T-helper 2 cell treated with Interferon-gamma antibody and Interleukin-4, amounts not matched to agents 5 μg/mL and 100 μg/mL, for 36 hours (primary cell): Measurements from ENCODE around the gene MEOX1.
"Not testable (repeated sequence)": the region's sequence is repeated elsewhere in the genome, so short reads cannot be mapped to it uniquely, and the experiment has no call there.

Source experiments
- DNase-seq: peaks from one replicate; pipeline ENCODE4 v3.0.0; 2021; ENCODE audit warnings: low spot score
- H3K27ac Mint-ChIP-seq: one replicate; pipeline ENCODE4 v1.8.0; 2021; ENCODE audit warnings: mild to moderate bottlenecking, mixed read lengths
- H3K27me3 Mint-ChIP-seq: one replicate; pipeline ENCODE4 v1.8.0; 2021; ENCODE audit warnings: low read depth, mixed read lengths
- H3K36me3 Mint-ChIP-seq: one replicate; pipeline ENCODE4 v1.8.0; 2021; ENCODE audit warnings: low read depth, mixed read lengths
- H3K4me1 Mint-ChIP-seq: one replicate; pipeline ENCODE4 v1.8.0; 2021; ENCODE audit warnings: low read depth, mixed read lengths
- H3K4me3 Mint-ChIP-seq: one replicate; pipeline ENCODE4 v1.8.0; 2022; ENCODE audit warnings: mild to moderate bottlenecking, moderate library complexity, mixed read lengths
- H3K9me3 Mint-ChIP-seq: one replicate; pipeline ENCODE4 v1.8.0; 2021; ENCODE audit warnings: mixed read lengths

MEOX1 gene

GRCh38 chr17:43694081-43694870 lies 32.6 kb upstream of the MEOX1 start:
- peaks cover 8% of the 10 kb centered on the region for H3K4me1 Mint-ChIP-seq
- peaks cover 6% of the 10 kb centered on the region for H3K27me3 Mint-ChIP-seq
- H3K27ac Mint-ChIP-seq, result no peak overlapping the region
- DNase-seq, result peak; percentile 63
- no peaks in the 10 kb centered on the region for H3K36me3 Mint-ChIP-seq
- H3K4me3 Mint-ChIP-seq, result no peak overlapping the region
- no peaks in the 10 kb centered on the region for H3K9me3 Mint-ChIP-seq

GRCh38 chr17:43691317-43691693 lies 29.6 kb upstream of the MEOX1 start:
- Mint-ChIP-seq H3K27ac (no peak overlapping the region), H3K27me3 (no peaks in the 10 kb centered on the region), H3K4me1 (peaks cover 3% of the 10 kb centered on the region), H3K9me3 (no peaks in the 10 kb centered on the region), H3K36me3 (no peaks in the 10 kb centered on the region), H3K4me3 (no peak overlapping the region)
- no peak for DNase-seq

- Mint-ChIP-seq H3K4me1 (peaks cover 3% of the 10 kb centered on the region), H3K4me3 (no peak overlapping the region), H3K36me3 (no peaks in the 10 kb centered on the region), H3K9me3 (no peaks in the 10 kb centered on the region), H3K27me3 (no peaks in the 10 kb centered on the region), H3K27ac (no peak overlapping the region)
- no peak for DNase-seq
These were observed 29.0 kb upstream of the MEOX1 start for GRCh38 chr17:43690624-43691316.

GRCh38 chr17:43689814-43690213 lies 28.1 kb upstream of the MEOX1 start:
- H3K4me1 Mint-ChIP-seq, result peaks cover 3% of the 10 kb centered on the region
- H3K36me3 Mint-ChIP-seq, result no peaks in the 10 kb centered on the region
- H3K27me3 Mint-ChIP-seq, result no peaks in the 10 kb centered on the region
- H3K27ac Mint-ChIP-seq, result no peak overlapping the region
- no peak overlapping the region for H3K4me3 Mint-ChIP-seq
- DNase-seq, result no peak
- H3K9me3 Mint-ChIP-seq, result no peaks in the 10 kb centered on the region

- Mint-ChIP-seq H3K4me3 (no peak overlapping the region), H3K27me3 (no peaks in the 10 kb centered on the region), H3K36me3 (no peaks in the 10 kb centered on the region), H3K4me1 (no peaks in the 10 kb centered on the region), H3K9me3 (no peaks in the 10 kb centered on the region), H3K27ac (no peak overlapping the region)
- no peak for DNase-seq
These were observed 27.4 kb upstream of the MEOX1 start for GRCh38 chr17:43689131-43689530.

- not testable (repeated sequence) for H3K4me3 Mint-ChIP-seq, H3K9me3 Mint-ChIP-seq, H3K27me3 Mint-ChIP-seq, H3K36me3 Mint-ChIP-seq, H3K4me1 Mint-ChIP-seq, DNase-seq, H3K27ac Mint-ChIP-seq
These were observed 25.2 kb upstream of the MEOX1 start for GRCh38 chr17:43686957-43687356.

- H3K36me3 Mint-ChIP-seq, result no peaks in the 10 kb centered on the region
- no peak overlapping the region for H3K4me3 Mint-ChIP-seq
- H3K27me3 Mint-ChIP-seq, result peaks cover 5% of the 10 kb centered on the region
- H3K27ac Mint-ChIP-seq, result no peak overlapping the region
- H3K4me1 Mint-ChIP-seq, result no peaks in the 10 kb centered on the region
- H3K9me3 Mint-ChIP-seq, result no peaks in the 10 kb centered on the region
- no peak for DNase-seq
These were observed 22.4 kb upstream of the MEOX1 start for GRCh38 chr17:43683928-43684653.

- Mint-ChIP-seq H3K27ac (no peak overlapping the region), H3K4me1 (peaks cover 15% of the 10 kb centered on the region), H3K4me3 (no peak overlapping the region), H3K9me3 (no peaks in the 10 kb centered on the region), H3K27me3 (peaks cover 9% of the 10 kb centered on the region), H3K36me3 (no peaks in the 10 kb centered on the region)
- DNase-seq, result no peak
These were observed 18.7 kb upstream of the MEOX1 start for GRCh38 chr17:43680461-43680860.

- H3K27ac Mint-ChIP-seq, result no peak overlapping the region
- H3K27me3 Mint-ChIP-seq, result peaks cover 9% of the 10 kb centered on the region
- H3K9me3 Mint-ChIP-seq, result no peaks in the 10 kb centered on the region
These were observed 18.2 kb upstream of the MEOX1 start for GRCh38 chr17:43679911-43680310.

GRCh38 chr17:43679401-43679800 lies 17.7 kb upstream of the MEOX1 start:
- H3K4me3 Mint-ChIP-seq, result no peak overlapping the region
- no peak overlapping the region for H3K27ac Mint-ChIP-seq
- no peaks in the 10 kb centered on the region for H3K9me3 Mint-ChIP-seq
- DNase-seq, result no peak
- no peaks in the 10 kb centered on the region for H3K36me3 Mint-ChIP-seq
- H3K27me3 Mint-ChIP-seq, result peaks cover 9% of the 10 kb centered on the region
- peaks cover 15% of the 10 kb centered on the region for H3K4me1 Mint-ChIP-seq

More at GRCh38 chr17:43679911-43680310, 18.2 kb upstream of the MEOX1 start:
- Mint-ChIP-seq H3K4me3 (no peak overlapping the region), H3K4me1 (peaks cover 15% of the 10 kb centered on the region), H3K36me3 (no peaks in the 10 kb centered on the region)
- DNase-seq, result no peak

- Mint-ChIP-seq H3K27me3 (peaks cover 9% of the 10 kb centered on the region), H3K27ac (no peak overlapping the region), H3K4me1 (peaks cover 17% of the 10 kb centered on the region), H3K4me3 (peak overlapping the region; percentile 7), H3K36me3 (no peaks in the 10 kb centered on the region), H3K9me3 (no peaks in the 10 kb centered on the region)
- DNase-seq, result no peak
These were observed 14.7 kb upstream of the MEOX1 start for GRCh38 chr17:43676471-43676870.

- no peak for DNase-seq
- H3K9me3 Mint-ChIP-seq, result no peaks in the 10 kb centered on the region
- H3K4me3 Mint-ChIP-seq, result no peak overlapping the region
- peaks cover 3% of the 10 kb centered on the region for H3K27me3 Mint-ChIP-seq
- H3K27ac Mint-ChIP-seq, result no peak overlapping the region
- no peaks in the 10 kb centered on the region for H3K36me3 Mint-ChIP-seq
- H3K4me1 Mint-ChIP-seq, result peaks cover 26% of the 10 kb centered on the region
These were observed 12.7 kb upstream of the MEOX1 start for GRCh38 chr17:43674394-43674793.

GRCh38 chr17:43673516-43674323 lies 12.0 kb upstream of the MEOX1 start:
- Mint-ChIP-seq H3K4me3 (no peak overlapping the region), H3K27me3 (peaks cover 3% of the 10 kb centered on the region), H3K27ac (no peak overlapping the region), H3K36me3 (no peaks in the 10 kb centered on the region), H3K4me1 (peaks cover 26% of the 10 kb centered on the region), H3K9me3 (no peaks in the 10 kb centered on the region)
- DNase-seq, result peak; percentile 57
